MM.1S (cell line): ENCODE measurements around the gene RNF149.

ENCODE experiments used
- CTCF ChIP-seq: fragments of 300-600 bp; sonication (generic); IDR thresholded peaks from 2 replicates; pipeline ENCODE4 v1.5.1; 2016; ENCODE audit warnings: antibody characterized with exemption, low read length, mixed read lengths
- EZH2 ChIP-seq: fragments of 300-600 bp; sonication (generic); optimal IDR thresholded peaks from 2 replicates; pipeline ENCODE3; 2017; ENCODE audit warnings: low read depth, mild to moderate bottlenecking, antibody characterized with exemption, low read length, mixed read lengths
- EZH2phosphoT487 ChIP-seq: fragments of 300-600 bp; sonication (generic); IDR thresholded peaks from 2 replicates; pipeline ENCODE4 v1.6.1; 2018; ENCODE audit warnings: antibody characterized with exemption, low read length

- TF ChIP-seq EZH2phosphoT487 (no peak), EZH2 (no peak), CTCF (no peak)
Measured at GRCh38 chr2:101355401-101356054, 47.0 kb upstream of the RNF149 start.
